GM10266 (cell line): Measurements from ENCODE around the gene SIPA1.

ENCODE experiments used
- DNase-seq: peaks from one replicate; pipeline ENCODE4 v3.0.0; 2012; ENCODE audit errors: extremely low spot score
- CTCF ChIP-seq: IDR thresholded peaks from 2 replicates; pipeline ENCODE4 v1.5.1; 2012; ENCODE audit warnings: mild to moderate bottlenecking, low read depth; ENCODE audit not compliant: control insufficient read depth, insufficient read depth; ENCODE audit errors: missing control alignments

SIPA1 gene

GRCh38 chr11:65599216-65599954 lies 38.5 kb upstream of the SIPA1 start:
- TF ChIP-seq CTCF, result no peak
- DNase-seq, result no peak

DNA sequence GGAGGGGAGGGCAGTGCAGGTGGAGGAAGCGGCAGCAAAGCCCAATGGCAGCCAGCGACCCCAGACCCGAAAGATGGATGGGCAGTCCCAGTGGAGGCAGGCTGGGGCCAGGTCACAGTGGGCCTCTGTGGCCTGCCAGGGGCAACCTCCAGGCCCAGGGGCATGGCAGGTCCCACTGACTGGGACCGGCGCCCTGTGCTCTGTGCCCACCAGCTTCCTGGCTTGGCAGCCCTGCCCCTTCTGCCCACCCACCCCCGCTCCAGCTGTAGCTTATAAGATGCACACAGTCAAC lies 38.0 kb upstream of the SIPA1 start:
- no peak for TF ChIP-seq CTCF
- DNase-seq, result no peak

DNA sequence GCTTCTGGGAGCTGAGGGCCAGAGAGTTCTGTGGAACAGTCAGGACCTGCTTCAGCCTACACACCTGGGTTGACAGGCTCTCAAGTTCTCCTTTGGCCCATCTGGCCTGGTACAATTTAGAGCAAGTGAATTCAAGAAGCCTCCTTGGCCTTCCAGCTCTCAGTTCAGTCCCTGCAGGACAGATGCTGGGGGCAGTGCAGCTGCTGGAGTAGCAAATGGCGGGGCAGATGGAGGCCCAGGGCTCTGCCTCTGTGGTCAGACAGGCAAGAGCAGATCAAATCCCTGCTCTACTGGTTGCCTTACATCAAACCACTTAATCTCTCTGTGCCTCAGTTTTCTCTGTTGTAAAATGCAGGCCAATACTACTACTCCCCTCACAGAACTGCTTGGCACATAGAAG lies 33.6 kb upstream of the SIPA1 start:
- DNase-seq, result no peak
- no peak for TF ChIP-seq CTCF

- TF ChIP-seq CTCF, result no peak
- DNase-seq, result no peak
Observed at GRCh38 chr11:65606876-65607613, 30.9 kb upstream of the SIPA1 start.

- no peak for TF ChIP-seq CTCF
- no peak for DNase-seq
Observed at GRCh38 chr11:65607614-65608426, 30.1 kb upstream of the SIPA1 start.

DNA sequence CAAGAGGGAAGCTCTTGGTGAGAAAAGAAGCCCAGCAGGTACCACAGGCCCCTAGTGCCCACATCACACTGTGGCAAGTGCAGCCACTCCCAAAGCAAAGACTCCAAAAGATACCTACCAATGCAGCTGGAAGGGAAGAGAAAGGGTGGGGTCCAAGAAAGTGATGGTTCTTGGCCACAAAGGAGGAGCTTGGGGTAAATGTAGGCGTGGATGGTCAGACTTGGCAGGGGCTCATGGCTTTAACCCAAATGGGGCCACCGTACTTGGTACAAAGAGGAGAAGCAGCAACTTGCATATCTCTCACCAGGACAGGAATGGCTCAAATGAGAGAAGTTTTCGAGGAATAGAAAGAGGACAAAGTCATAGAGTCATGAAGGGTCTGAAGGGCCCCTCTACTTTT lies 28.7 kb upstream of the SIPA1 start:
- no peak for TF ChIP-seq CTCF
- DNase-seq, result no peak

GRCh38 chr11:65609665-65610064 lies 28.2 kb upstream of the SIPA1 start:
- TF ChIP-seq CTCF, result no peak
- DNase-seq, result no peak
